ENCODE data around the gene TOM1L1.

The TOM1L1 gene

GRCh38 chr17:54870671-54871175, 29.9 kb upstream of the TOM1L1 start:
- TF ChIP-seq REST (IDR thresholded peaks at IDR 0.05; ENCODE audit: insufficient read depth in 1 of 2, low read depth in 2 of 2, low read length in 2 of 2) (no peak), TAF1 (IDR thresholded peaks at IDR 0.05; ENCODE audit: borderline replicate concordance, insufficient read depth, low read length) (no peak), POLR2AphosphoS5 (IDR thresholded peaks at IDR 0.05; ENCODE audit: low read depth, low read length) (no peak), SIN3A (IDR thresholded peaks at IDR 0.05; ENCODE audit: borderline replicate concordance, insufficient read depth, low read length) (no peak), FOXP2 (optimal IDR thresholded peaks at IDR 0.05; ENCODE audit: borderline replicate concordance, extremely low read depth, extremely low read length, insufficient read depth) (no peak)

- TF ChIP-seq POLR2AphosphoS5 (IDR thresholded peaks at IDR 0.05; ENCODE audit: low read depth, low read length), result no peak
Measured at GRCh38 chr17:54876656-54877195, 23.9 kb upstream of the TOM1L1 start.

GRCh38 chr17:54881255-54881972, 19.2 kb upstream of the TOM1L1 start:
- TF ChIP-seq REST (IDR thresholded peaks at IDR 0.05; ENCODE audit: insufficient read depth in 1 of 2, low read depth in 2 of 2, low read length in 2 of 2) (no peak), SIN3A (IDR thresholded peaks at IDR 0.05; ENCODE audit: borderline replicate concordance, insufficient read depth, low read length) (no peak), POLR2AphosphoS5 (IDR thresholded peaks at IDR 0.05; ENCODE audit: low read depth, low read length) (no peak), TAF1 (IDR thresholded peaks at IDR 0.05; ENCODE audit: borderline replicate concordance, insufficient read depth, low read length) (no peak), FOXP2 (optimal IDR thresholded peaks at IDR 0.05; ENCODE audit: borderline replicate concordance, extremely low read depth, extremely low read length, insufficient read depth) (no peak)

GRCh38 chr17:54882371-54882770, 18.3 kb upstream of the TOM1L1 start:
- no peak for TF ChIP-seq POLR2AphosphoS5 (IDR thresholded peaks at IDR 0.05; ENCODE audit: low read depth, low read length)
- TF ChIP-seq FOXP2 (optimal IDR thresholded peaks at IDR 0.05; ENCODE audit: borderline replicate concordance, extremely low read depth, extremely low read length, insufficient read depth), result no peak
- no peak for TF ChIP-seq SIN3A (IDR thresholded peaks at IDR 0.05; ENCODE audit: borderline replicate concordance, insufficient read depth, low read length)
- no peak for TF ChIP-seq TAF1 (IDR thresholded peaks at IDR 0.05; ENCODE audit: borderline replicate concordance, insufficient read depth, low read length)
- TF ChIP-seq REST (IDR thresholded peaks at IDR 0.05; ENCODE audit: insufficient read depth in 1 of 2, low read depth in 2 of 2, low read length in 2 of 2), result no peak

- TF ChIP-seq SIN3A (IDR thresholded peaks at IDR 0.05; ENCODE audit: borderline replicate concordance, insufficient read depth, low read length) (no peak), REST (IDR thresholded peaks at IDR 0.05; ENCODE audit: insufficient read depth in 1 of 2, low read depth in 2 of 2, low read length in 2 of 2) (no peak), TAF1 (IDR thresholded peaks at IDR 0.05; ENCODE audit: borderline replicate concordance, insufficient read depth, low read length) (no peak), FOXP2 (optimal IDR thresholded peaks at IDR 0.05; ENCODE audit: borderline replicate concordance, extremely low read depth, extremely low read length, insufficient read depth) (no peak), POLR2AphosphoS5 (IDR thresholded peaks at IDR 0.05; ENCODE audit: low read depth, low read length) (no peak)
Measured at GRCh38 chr17:54882950-54883349, 17.7 kb upstream of the TOM1L1 start.
